Kidney tubule cell (primary cell): ENCODE results near the gene RBM33.

Source experiments
- DNase-seq: peaks from one replicate; pipeline ENCODE4 v3.0.0-alpha.2; 2018; ENCODE audit warnings: low spot score

RBM33 gene

DNA sequence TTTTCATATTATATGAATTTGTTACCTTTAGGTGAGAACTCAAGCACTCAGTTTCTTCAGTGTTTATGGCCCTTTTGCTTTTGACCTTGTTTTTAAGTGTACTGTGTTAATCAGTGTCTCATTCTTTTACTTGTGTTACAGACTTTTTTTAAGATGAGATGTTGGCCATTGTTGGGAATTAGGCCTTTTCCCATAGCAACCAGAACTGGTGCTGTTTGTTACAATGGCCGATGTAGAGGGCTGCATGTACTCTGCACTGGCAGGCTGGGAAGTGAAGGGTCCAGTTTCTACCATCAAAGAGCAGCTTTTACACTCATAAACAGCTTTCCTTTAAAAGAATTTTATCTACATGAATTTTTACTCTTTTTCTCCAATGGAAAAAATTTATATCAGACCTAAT is 102.7 kb downstream of the RBM33 start:
- no peak for DNase-seq

DNA sequence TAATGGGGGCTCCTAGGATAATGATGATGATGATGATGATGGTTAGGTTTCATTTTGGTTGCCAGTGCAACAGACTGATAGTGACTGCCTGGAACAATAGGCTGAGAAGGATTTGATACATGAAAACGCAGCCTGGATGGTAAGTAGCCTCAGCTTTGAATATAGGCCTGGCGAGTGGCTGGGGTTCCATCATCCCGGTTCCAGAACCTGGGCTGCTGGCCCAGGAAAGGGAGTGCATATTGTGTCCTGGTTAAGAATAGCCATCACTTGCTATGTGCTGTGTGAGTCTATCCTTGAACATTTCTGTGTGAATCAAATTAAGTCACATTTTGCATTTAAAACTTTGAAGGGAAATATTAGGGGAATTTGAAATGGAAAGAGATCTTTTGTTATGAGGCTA is 105.1 kb downstream of the RBM33 start:
- no peak for DNase-seq

DNA sequence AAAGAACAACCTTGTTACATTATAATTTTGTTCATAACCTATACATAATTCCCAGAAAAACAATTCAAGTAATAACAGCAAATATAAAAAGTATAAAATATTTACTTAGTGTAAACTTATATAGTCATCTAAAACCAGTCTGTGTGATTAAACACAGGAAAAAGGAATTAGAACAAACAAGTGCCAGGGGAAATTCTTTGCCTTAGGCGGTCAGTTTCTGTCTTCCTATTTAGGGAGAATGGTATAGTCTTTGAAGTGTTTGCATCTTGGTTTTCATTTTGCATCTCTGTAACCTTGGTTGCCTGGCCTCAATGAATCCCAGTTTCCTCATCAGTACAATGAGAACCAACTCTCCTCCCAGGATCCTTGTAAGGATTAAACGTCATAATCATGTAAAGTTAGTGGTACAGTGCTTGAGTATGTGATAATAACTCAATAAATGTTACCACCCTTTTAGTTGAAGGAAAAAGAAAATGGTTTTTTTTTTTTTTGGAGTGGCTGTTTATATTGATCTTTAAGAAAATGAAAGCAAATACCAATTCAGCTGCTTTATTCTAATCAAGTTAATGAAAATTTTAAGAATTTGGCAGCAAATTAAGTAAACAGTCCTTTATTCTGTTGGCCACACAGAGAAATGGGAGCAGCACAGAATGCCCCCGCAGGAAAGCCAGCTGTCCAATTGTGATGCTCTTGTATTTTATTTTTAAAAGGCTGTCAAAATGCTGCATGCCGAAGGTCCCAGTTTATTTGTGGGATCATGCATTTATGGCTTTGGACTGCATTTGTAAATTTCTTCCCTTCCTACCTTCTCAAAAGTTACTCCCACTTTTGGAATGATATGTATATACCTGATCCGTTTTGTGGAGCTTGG is 106.0 kb downstream of the RBM33 start:
- no peak for DNase-seq

DNA sequence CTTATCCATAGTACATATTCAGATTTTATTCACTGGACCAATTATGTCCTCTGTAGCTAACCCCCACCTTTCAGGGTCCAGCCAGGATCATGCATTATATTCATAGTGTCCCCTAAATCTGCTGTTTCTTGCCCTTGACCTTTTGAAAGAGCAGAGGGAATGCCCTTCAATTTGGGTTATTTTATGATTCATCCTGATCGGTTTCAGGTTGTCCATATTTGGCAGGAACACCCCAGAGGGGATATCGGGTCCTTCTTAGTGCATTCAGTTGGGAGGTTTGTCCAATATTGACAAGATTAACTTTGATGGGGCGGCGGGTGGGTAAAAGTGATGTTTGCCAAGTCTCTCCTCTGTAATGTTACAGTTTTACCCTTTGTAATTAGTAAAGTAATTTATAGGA is 106.9 kb downstream of the RBM33 start:
- no peak for DNase-seq

DNA sequence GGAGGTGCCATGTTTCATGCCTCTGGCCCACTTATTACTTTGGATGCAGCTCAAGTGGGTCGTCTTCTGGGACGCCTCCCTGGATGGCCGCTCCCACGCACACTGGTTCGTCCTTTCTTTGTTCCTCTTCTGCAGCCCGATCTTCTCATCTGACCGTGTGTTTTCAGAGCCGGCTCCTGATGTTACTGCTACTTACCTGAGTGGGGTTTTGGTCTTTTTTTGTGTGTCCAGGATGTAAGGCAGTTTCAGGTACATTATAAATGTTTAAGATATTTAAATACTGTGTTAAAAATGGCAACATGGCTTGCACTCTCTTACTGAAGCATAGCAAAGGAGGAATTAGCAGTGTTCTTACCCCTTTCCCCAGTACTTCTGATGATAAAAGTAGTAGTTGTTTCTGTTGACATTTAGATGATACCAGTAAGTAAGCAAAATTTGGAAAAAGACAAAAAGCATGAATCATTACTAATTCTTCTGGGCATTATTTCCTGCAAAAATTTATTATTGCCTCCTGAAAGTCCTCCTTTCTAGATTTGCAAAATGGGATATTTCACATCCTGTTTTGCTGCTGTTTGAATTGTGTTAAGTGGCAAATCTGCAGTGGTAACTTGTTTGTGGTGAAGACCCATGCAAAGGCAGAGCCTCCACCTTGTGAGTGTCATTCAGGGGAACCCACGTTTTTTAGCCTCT is 108.4 kb downstream of the RBM33 start:
- no peak for DNase-seq

DNA sequence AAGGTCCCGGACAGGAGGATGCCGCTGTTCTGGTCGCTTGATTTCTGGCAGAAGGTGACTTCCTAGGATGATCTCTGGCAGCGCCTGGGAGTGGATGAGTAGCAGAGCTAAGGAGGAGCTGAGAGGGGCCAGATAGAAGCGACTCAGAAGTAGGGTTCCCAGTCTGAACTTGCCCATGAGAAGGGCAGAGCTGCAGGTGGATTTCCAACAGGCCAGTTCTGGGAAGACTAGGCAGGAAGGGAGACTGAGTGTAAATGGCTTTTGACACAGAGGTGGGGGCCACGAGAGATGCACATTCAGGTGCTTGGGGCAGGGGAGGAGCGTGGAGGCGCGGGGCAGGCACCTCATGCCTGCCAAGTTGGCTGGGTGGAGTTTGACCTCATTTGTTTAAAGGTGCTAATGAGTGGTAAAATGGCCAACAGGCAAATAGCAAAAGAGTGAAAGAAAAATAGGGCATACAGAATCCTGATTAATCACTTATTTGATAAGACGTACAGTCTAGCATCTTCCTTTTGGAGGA is 109.0 kb downstream of the RBM33 start:
- DNase-seq = peak; percentile 12

DNA sequence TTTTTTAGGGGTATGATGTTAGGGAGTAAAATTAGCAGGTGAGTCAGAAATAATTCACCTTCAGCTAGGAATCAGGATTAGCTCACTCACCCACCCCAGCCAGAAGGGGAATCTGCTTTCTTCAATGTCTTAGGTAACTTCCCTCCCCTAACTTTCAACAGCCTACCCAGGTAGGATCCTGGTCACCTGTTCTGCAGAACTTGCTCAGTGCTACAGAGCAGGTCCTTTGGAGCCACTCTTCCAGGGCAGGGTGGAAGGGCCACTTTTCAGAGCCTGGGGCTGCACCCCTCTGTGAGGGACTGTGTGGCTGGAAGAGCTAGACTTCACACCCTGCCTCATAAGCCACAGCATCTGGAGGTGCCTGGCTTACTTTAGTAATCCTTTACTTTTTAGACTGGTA is 109.7 kb downstream of the RBM33 start:
- peak; percentile 26 for DNase-seq

DNA sequence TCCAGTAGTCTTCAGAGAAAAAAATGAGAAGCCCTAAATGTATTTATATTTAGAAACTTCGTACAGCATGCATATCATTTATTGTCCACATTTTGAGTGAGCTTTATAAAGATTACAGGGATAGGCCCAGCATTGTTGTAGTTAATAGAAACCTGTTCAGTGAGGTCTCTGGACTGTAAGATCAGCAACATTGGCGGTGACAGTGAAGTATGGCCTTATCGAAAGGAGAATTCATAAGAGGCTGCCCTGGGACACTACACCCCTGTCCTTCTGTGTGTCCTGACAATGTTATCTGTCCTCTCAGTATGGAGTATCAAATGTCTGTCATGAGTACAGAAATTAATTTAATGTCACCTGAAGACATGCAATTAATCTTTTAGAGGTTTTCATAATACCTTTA is 110.6 kb downstream of the RBM33 start:
- DNase-seq = no peak

DNA sequence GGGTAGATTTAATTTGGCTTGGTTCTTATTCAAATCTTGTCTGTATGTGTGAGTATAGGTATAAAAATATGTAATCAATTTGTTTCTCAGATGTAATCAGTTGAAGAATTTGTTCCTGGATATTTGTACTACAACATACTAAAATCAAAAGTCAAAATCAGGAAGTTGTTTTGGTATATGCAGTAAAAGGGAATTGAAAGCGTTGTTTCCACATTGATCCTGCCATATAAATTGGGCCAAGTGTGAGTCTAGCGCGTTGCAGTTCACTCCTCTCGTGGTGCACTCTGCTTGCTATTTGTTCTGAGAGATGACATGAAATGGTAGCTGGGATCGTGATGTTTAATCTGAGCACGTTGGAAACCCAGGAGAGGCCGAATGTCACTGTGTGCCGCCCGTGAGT is 111.9 kb downstream of the RBM33 start:
- no peak for DNase-seq

DNA sequence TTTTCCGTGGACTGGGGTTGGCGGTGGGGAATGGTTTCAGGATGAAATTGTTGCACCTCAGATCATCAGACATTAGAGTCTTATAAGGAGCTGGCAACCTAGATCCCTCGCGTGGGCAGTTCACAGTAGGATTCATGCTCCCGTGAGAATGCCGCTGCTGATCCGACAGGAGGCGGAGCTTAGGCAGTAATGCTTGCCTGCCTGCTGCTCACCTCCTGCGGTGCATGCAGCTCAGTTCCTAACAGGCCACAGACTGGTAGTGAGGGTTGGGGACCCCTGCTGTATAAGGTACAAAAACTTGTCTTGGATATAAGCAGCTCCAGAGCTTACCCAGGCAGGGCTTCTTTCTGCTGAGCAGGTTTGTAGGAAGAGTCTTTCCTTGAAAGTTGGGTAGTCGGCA is 113.9 kb downstream of the RBM33 start:
- DNase-seq = no peak

DNA sequence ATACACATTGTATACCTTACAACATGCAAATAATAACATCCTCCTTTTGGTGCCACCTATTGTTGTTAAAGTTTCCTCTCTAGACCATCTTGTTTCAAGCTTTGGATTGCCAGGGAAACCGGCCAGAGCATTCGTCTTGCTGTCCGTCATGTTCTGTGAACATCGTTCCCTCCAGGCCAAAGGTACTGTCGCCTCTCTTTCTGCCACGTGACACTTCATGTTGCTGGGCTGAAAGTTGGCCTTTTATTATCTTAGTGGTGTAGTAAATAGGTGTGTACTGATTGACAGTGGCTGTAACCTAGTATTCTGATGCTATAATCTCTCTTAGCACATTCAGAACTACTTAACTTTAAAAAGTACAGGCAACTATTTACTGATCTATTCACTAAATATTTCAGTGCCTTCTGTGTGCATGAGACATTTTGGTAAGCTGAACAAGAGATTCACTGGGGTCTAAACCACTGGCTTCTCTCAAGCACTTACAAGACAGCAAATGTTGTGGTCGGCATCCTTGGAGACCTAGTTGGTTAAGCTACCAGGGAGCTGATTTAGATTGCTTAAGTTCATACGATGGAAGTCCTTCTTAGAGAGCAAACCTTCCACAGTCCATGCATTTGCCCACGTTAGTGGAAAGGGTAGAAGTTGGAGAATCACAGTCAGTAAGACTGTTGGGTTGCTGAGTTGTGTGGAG is 115.4 kb downstream of the RBM33 start:
- no peak for DNase-seq

DNA sequence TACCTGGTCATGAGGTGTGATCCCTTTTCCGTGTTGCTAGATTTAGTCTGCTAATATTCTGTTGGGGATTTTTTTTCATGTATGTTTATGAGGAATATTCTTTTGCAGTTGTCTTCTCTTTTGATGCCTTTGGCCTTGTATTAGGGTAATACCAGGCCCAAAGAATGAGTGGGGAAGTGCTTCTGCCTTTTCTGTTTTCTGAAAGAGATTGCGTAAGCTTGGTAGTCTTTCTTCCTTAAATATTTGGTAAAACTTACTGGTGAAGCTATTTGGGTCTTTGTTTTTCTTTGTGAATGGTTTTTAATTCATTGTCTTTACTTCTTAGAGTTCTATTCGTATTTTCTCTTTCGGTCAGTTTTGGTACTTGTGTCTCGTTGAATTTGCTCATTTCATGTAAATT is 116.7 kb downstream of the RBM33 start:
- DNase-seq = no peak

DNA sequence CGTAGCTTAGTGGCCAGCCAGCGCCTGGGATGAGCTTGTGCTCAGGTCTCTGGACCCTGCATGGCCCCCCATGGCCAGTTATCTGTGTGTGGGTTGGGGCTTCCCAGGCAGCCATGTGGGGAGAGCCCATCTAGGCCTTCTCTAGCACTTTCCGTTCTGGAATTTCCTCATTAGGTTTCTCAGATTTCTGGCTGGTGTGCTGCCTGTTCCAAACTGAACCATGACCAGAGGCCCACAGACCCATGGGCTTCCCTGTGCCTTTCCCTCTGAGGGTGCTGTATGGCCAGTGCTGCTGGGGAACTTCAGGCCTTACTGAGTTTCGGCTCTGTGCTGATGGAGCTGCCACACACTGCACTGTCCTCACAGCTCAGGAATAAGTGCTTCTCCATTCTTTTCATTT is 117.6 kb downstream of the RBM33 start:
- no peak for DNase-seq

DNA sequence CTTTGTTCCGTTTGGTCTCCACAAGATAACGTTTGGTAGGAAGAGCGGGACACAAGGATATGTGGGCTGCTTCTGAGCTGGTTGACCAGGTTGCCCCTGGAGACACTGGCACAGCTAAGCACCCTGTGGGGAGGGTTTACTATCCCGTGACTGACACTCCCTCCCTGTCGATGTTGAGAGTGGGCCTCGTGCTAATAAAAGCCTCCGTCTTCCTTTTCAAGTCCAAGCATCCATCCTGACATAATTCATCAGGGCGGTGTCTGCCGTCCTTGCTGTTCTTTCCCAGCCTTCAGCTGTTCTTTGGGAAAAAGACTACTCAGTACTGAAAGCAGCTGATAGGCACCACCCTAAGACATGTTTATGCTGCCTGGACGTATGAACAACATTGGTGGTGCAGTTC is 118.2 kb downstream of the RBM33 start:
- no peak for DNase-seq

DNA sequence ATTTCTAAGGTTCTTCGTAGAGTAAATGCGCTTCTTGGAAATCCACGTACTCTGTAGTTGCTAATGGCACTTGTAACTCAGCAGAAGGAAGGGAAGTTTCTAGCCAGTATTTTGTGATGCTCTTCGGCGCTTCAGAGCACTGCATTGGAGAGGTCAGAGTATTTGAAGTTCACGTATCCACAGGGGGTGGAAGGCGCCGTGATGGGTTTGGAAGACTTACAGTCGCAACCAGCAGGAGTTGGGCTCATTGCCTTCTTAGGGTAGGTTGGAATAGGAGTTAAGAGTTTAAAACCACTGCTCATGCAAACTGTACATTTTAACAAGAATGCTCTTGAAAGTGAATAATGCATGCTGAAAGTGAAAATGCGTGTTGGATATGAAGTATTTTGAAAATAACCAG is 118.7 kb downstream of the RBM33 start:
- DNase-seq = no peak

DNA sequence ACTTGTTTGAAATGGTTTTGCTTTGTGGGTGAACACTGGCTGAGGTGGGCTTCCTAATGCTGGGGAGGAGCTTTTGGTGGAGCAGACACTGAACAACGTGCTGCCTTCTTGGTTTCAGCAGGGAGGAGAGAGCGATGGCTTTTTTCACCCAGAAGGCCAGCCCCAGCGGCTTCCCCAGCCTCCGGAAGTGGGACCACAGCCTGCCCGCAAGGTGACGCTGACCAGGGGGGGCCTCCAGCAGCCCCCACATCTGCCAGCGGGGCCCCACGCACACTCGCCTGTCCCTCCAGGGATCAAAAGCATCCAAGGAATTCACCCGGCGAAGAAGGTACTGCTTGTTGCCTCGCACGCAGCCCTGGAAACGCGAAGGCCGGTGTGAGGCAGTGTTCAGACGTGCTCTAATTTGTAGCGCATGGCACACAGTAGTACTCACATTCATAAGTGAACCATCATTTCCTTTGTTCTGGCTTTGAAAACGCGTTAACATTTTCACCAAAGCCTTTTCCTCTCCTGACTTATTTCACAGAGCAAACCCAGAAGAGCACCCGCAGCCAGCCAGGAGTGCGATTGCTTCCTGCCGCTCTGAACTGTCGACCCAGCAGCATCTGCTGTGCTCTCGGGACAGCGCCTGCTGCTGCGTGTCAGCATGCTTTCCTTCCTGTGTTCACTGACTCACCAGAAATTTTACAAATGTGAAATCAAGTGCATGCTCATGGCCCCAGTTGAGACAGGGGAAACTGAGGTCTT is 119.4 kb downstream of the RBM33 start:
- no peak for DNase-seq

DNA sequence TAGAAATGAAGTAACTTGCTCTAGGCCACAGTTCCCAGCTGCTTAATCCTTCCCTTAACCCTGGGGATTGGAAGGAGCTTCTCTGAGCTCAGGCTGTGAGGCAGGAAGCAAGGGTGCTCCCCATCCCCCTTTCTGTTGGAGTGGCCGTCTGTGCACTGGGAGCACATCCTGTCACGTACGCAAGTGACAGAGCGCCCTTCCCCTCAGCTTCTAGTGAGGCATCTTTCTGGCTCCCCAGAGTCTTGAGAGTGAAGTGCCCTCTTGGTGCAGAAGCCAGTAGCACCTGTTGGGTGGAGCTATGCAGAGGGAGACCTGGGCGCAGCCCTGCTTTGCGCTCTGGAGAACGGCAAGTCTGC is 120.0 kb downstream of the RBM33 start:
- no peak for DNase-seq

DNA sequence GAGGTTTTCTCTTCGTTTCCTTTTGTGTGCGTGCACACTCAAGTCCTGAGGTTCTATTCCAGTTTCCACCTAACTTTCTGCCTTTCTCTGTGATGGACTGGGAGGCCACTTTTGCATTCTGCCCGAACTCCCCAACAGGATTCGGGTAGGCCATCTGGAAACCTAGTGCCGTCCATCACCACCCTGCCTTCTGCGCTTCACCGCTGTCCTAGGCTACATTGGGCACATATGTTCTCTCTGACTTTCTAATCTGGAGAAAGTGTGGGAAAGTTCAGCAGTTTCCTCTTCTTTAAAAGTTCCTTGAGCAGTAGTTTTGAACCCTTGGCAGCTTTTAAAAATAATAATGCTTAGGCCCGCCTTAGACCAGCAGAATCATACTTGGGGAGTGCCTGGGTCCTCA is 121.0 kb downstream of the RBM33 start:
- no peak for DNase-seq

DNA sequence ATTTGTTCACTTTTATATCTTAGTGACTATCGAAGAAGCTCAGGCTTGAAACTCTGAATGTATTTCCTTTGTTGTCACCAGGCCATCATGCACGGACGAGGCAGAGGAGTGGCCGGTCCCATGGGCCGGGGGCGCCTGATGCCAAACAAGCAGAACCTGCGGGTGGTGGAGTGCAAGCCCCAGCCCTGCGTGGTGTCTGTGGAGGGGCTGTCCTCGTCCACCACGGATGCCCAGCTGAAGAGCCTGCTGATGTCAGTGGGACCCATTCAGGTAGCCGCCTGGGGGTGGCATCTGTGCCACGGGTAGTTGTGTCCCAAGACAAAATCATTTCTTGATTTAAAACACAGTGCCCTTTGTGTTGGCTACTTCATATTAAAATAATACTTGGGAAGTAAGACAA is 121.9 kb downstream of the RBM33 start:
- no peak for DNase-seq

DNA sequence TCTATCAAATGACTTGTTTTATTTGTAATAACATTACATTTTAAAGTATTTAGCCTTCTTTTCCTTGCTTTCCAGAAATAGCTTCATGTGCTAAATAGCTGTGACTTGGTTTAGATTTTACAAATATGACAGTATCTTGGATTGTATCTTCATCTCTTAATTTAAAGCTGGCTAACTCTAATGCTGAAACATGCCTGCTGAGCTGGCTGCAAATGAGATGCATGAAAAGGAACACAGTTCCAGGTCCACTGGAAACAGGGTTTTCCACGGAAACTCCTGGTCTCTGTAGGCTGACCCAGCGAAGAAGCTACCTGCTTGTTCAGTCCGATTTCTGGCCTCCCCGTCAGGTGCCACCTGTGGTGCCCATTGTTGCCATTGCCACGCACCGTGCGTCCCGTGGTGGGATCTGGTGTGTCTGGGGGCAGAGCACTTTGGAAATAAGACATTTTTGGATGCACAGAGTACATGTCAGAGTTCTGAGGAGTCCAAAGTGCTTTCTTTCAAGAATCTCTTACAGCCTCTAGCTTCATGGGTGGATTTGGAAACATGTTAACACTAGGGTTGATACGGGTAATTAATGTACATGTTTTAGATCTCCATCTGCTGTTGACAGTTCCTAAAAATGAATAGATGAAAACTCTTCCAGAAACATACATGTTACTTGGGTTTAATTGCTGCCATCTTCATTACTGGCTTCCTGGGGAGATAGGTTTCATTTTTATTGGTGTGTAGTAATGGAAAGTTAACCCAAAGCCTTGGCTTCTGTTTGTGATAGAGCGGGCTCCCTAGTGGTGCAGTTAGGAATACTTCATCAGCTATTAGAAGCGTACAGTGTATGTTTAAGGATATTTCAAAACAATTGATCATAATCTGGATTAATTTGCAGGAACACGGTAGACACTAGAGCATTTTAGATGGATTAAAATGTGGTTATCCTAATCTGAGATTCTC is 122.8 kb downstream of the RBM33 start:
- no peak for DNase-seq

DNA sequence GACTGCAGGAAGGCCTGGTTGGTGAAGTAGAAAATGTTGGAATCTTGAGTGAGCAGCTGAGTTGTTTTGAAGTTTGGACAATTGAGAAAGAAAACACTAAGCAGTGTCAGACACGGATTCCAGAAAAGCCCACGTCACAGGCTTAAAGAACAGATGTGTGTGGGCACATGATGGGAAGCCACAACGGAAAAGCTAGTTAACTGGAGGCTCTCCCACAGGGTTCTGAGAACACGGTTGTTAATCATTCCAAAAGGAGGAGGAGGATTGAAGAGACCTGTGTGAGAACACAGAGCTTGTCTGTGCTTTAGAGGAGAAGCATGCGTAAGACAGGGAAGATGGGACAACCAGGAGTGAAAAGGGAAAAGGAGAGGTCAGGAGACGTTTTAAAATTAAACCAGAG is 125.2 kb downstream of the RBM33 start:
- DNase-seq = no peak
